ENCODE data around the gene SCRN2. TPM values are rescaled to one million over a fixed set of nuclear protein-coding genes. Genes with fewer than 3 reads are reported as not detected.
A peak's percentile ranks its signal among the peaks of the same experiment; 100 is the strongest.

SCRN2 gene
- total RNA-seq, 1 donor from 2014 or later: 30.5 TPM

GRCh38 chr17:47815106-47815918 is 25.8 kb downstream of the SCRN2 start:
- Histone ChIP-seq H3K27ac (no peak overlapping the region), H3K36me3 (peaks cover 59% of the 10 kb centered on the region), H3K9me3 (no peaks in the 10 kb centered on the region), H3K27me3 (no peaks in the 10 kb centered on the region), H3K4me1 (peaks cover under 1% of the 10 kb centered on the region), H3K4me3 (no peak overlapping the region)
- no peak for TF ChIP-seq CTCF (IDR thresholded peaks at IDR 0.05)
- DNase-seq: peak; percentile 54
- no peak for ATAC-seq
- intact Hi-C loops (cut with DNase I): no loop called here

GRCh38 chr17:47813512-47814031 is 27.5 kb downstream of the SCRN2 start:
- Histone ChIP-seq H3K9me3 (no peaks in the 10 kb centered on the region), H3K27me3 (no peaks in the 10 kb centered on the region), H3K4me1 (no peaks in the 10 kb centered on the region), H3K36me3 (peaks cover 72% of the 10 kb centered on the region), H3K4me3 (no peak overlapping the region), H3K27ac (no peak overlapping the region)
- peak; percentile 60 for DNase-seq
- TF ChIP-seq CTCF (IDR thresholded peaks at IDR 0.05): no peak
- intact Hi-C loops (cut with DNase I): no loop called here
- no peak for ATAC-seq

- peaks cover 72% of the 10 kb centered on the region for H3K36me3 ChIP-seq
- no peak overlapping the region for H3K27ac ChIP-seq
- no peaks in the 10 kb centered on the region for H3K4me1 ChIP-seq
- TF ChIP-seq CTCF (IDR thresholded peaks at IDR 0.05): no peak
- ATAC-seq: no peak
- H3K9me3 ChIP-seq: no peaks in the 10 kb centered on the region
- peak; percentile 57 for DNase-seq
- no peaks in the 10 kb centered on the region for H3K27me3 ChIP-seq
- H3K4me3 ChIP-seq: no peak overlapping the region
- intact Hi-C loops (cut with DNase I): no loop called here
Observed at GRCh38 chr17:47813077-47813476, 28.0 kb downstream of the SCRN2 start.

- Histone ChIP-seq H3K27me3 (no peaks in the 10 kb centered on the region), H3K9me3 (no peaks in the 10 kb centered on the region), H3K27ac (no peak overlapping the region), H3K4me3 (no peak overlapping the region), H3K4me1 (no peaks in the 10 kb centered on the region), H3K36me3 (peaks cover 73% of the 10 kb centered on the region)
- ATAC-seq: no peak
- intact Hi-C loops (cut with DNase I): no loop called here
- no peak for TF ChIP-seq CTCF (IDR thresholded peaks at IDR 0.05)
- DNase-seq: peak; percentile 51
Observed at GRCh38 chr17:47812146-47812920, 28.7 kb downstream of the SCRN2 start.

GRCh38 chr17:47811709-47812108 is 29.4 kb downstream of the SCRN2 start:
- DNase-seq (no peak), ATAC-seq (no peak)
- H3K4me3 ChIP-seq: no peak overlapping the region
- H3K27me3 ChIP-seq: no peaks in the 10 kb centered on the region
- H3K27ac ChIP-seq: no peak overlapping the region
- peaks cover 73% of the 10 kb centered on the region for H3K36me3 ChIP-seq
- H3K4me1 ChIP-seq: no peaks in the 10 kb centered on the region
- H3K9me3 ChIP-seq: no peaks in the 10 kb centered on the region
- intact Hi-C loops (cut with DNase I): no loop called here
- TF ChIP-seq CTCF (IDR thresholded peaks at IDR 0.05): no peak
